GM18951 (cell line): ENCODE measurements around the gene IMPDH1.

Source experiments
- POLR2A ChIP-seq: IDR thresholded peaks from 4 replicates; pipeline ENCODE4 v1.6.1; 2011; ENCODE audit warnings: mild to moderate bottlenecking; ENCODE audit not compliant: insufficient read length, insufficient read depth; ENCODE audit errors: extremely low read depth
- in situ Hi-C: fragments of 300-500 bp; cut with MboI; formaldehyde crosslinking; loops from one replicate; pipeline ENCODE4 v1.12.0; 2022; ENCODE audit warnings: low sequenced_read_pairs, mixed read lengths, inconsistent platforms; ENCODE audit not compliant: unreplicated experiment

The IMPDH1 gene

GRCh38 chr7:128424686-128425275 is 15.0 kb upstream of the IMPDH1 start:
- in situ Hi-C loops, result no loop called here
- no peak for TF ChIP-seq POLR2A

- in situ Hi-C loops, result no loop called here
- TF ChIP-seq POLR2A, result no peak
These were observed 13.1 kb upstream of the IMPDH1 start for GRCh38 chr7:128422842-128423241.

GRCh38 chr7:128422037-128422436 is 12.3 kb upstream of the IMPDH1 start:
- in situ Hi-C loops, result no loop called here

GRCh38 chr7:128421384-128421783 is 11.6 kb upstream of the IMPDH1 start:
- TF ChIP-seq POLR2A, result no peak
- in situ Hi-C loops, result no loop called here

More at GRCh38 chr7:128422037-128422436, 12.3 kb upstream of the IMPDH1 start:
- no peak for TF ChIP-seq POLR2A

GRCh38 chr7:128420773-128421172 is 11.0 kb upstream of the IMPDH1 start:
- in situ Hi-C loops, result no loop called here
- no peak for TF ChIP-seq POLR2A

- no peak for TF ChIP-seq POLR2A
- in situ Hi-C loops, result no loop called here
These were observed 9.5 kb upstream of the IMPDH1 start for GRCh38 chr7:128419257-128419656.

GRCh38 chr7:128417071-128417470 is 7.3 kb upstream of the IMPDH1 start:
- in situ Hi-C loops, result no loop called here
- no peak for TF ChIP-seq POLR2A

GRCh38 chr7:128415217-128415785 is 5.5 kb upstream of the IMPDH1 start:
- no peak for TF ChIP-seq POLR2A
- in situ Hi-C loops, result no loop called here

- in situ Hi-C loops, result no loop called here
- TF ChIP-seq POLR2A, result no peak
These were observed 620 bp upstream of the IMPDH1 start for GRCh38 chr7:128410451-128410753.

GRCh38 chr7:128408709-128409595 is 830 bp downstream of the IMPDH1 start:
- TF ChIP-seq POLR2A, result no peak
- in situ Hi-C loops, result no loop called here

- no peak for TF ChIP-seq POLR2A
- in situ Hi-C loops, result no loop called here
These were observed 1.8 kb downstream of the IMPDH1 start for GRCh38 chr7:128407751-128408708.

- TF ChIP-seq POLR2A, result no peak
- in situ Hi-C loops, result no loop called here
These were observed 2.6 kb downstream of the IMPDH1 start for GRCh38 chr7:128407233-128407589.
